GM10266 (cell line): ENCODE measurements around the gene BRF1.

Experiments used
- DNase-seq: peaks from one replicate; pipeline ENCODE4 v3.0.0; 2012; ENCODE audit errors: extremely low spot score
- TF ChIP-seq, protein P1 (sequence below): IDR thresholded peaks from 2 replicates; pipeline ENCODE4 v1.5.1; 2012; ENCODE audit warnings: mild to moderate bottlenecking, low read depth; ENCODE audit not compliant: control insufficient read depth, insufficient read depth; ENCODE audit errors: missing control alignments

The BRF1 gene

DNA sequence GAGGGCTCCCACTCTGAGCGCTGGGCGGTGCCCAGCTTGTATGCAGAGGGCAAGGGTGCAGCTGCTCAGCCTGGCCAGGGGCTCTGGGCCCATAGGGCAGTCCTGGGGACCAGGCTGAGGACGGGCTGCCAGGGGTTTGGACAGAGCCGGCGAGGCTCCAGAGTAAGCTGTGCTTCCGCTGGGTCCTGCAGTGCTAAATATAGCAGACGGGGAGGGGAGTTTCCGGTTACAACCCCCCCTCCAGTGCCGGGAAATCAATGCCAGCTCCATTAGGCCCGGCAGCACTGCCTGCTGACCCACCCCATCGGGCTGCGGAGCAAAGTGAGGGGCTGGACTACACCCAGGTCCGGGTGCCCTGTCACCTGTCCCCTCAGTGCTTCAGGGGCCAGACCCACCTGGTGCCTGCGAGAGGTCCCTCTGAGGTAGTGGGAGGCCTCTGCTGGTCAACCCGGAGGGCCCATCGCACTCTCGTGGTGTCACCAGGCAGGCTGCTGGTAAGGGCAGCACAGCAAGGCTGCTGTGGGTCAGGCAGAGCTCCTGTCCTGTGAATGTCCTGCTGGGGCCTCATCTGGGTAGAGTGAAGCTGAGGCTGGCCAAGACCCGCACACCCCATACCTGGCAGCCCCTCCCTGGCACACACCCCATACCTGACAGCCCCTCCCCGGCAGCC is 129.7 kb downstream of the BRF1 start:
- TF ChIP-seq, protein P1, sequence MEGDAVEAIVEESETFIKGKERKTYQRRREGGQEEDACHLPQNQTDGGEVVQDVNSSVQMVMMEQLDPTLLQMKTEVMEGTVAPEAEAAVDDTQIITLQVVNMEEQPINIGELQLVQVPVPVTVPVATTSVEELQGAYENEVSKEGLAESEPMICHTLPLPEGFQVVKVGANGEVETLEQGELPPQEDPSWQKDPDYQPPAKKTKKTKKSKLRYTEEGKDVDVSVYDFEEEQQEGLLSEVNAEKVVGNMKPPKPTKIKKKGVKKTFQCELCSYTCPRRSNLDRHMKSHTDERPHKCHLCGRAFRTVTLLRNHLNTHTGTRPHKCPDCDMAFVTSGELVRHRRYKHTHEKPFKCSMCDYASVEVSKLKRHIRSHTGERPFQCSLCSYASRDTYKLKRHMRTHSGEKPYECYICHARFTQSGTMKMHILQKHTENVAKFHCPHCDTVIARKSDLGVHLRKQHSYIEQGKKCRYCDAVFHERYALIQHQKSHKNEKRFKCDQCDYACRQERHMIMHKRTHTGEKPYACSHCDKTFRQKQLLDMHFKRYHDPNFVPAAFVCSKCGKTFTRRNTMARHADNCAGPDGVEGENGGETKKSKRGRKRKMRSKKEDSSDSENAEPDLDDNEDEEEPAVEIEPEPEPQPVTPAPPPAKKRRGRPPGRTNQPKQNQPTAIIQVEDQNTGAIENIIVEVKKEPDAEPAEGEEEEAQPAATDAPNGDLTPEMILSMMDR = no peak
- DNase-seq = no peak

DNA sequence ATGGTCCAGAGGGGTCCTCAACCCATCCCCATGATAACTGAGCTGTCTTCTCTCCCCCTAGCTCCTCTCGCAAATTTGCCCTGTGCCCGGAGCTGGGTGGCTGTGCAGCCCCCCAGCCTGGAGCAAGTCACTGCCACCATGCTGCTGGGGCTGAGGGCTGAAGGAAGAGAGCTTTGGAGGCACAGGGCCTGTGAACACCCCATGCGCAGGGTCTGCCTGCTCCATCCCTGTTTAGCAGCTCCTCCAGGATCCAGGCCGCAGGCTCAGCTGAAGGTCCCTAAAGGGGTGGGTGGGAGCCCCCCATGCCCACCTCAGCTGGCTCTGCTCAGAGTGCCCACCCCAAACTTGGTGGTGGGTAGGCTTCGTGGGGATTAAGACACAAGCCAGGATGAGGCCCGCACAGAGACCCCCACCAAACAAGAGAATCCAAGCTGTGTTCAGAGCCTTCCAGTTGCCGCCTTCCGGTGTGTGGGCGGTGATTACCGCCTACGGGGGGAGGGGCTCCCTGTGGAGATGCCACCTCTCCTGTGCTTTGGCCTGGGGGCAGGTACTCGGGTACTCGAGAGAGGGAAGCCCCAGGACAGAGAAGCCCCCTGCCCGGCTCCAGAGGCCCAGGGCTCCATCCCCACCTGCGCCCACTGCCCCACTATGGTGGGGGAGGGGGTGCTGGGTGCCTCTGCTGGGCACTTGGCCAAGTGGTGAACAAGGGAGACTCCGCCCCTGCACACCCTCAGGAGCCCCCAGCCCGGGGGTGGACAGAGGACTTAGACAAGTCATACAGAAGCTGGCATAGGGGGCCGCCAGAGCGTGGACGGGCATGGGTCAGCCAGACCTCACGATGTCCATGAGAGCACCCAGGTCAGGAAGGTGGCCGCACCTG is 130.8 kb downstream of the BRF1 start:
- no peak for DNase-seq
- TF ChIP-seq, protein P1 = no peak

DNA sequence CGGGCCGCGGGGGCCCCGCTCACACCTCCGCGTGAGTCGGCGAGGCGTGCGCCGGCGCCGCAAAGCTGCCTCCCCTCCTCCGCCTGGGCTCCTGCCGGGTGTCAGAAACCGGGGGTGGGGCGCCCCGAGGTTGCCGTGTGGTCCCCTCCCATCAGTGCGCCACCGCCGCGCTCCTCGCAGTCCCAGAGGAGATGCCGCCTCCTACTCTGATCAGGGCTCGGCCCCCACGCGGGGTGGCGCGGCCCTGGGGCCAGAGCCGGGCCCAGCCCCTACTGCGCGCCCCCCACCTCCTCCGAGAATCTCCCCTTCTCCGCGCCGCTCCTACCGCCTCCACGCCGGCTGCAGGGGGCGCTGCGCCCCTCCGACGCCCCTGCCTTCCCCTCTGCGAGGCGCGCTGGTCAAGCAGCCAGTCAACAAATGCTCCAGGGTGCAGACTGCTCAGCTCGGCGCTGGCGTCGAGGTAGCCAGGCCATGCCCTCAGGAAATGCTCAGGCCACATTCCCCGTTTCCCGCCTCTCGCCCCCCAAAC is 131.8 kb downstream of the BRF1 start:
- DNase-seq = peak; percentile 71
- TF ChIP-seq, protein P1 = peak; percentile 41

DNA sequence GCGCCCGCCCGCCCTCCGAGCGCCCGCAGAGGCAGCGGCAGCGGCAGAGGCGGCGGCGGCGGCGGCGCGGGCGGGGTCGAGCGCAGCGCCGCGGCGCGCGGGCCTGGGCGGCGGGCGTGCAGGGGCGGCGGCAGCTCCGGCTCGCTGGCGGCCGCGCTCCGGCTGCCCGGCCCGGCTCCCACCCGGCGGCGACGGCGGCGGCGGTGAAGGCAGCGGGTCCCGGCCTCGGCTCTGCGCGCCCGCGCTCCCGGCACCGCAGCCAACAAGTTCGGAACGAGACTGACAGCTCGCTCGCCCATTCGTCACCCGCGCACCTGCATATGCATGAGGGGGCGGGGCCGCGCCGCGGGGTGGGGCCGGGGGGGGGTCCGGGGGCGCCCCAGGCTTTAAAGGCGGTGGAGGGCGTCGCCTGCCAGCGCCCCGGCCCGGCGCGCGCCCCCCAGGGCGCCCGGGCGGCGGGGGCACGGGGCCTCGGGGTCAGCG is 132.3 kb downstream of the BRF1 start, which contains the start of gene JAG2:
TSS of gene JAG2 (minus strand) at position 281 of the 483 bp plus-strand sequence. CDS start 356 bp downstream, outside the sequence.
- DNase-seq = peak; percentile 75
- TF ChIP-seq, protein P1 = no peak

DNA sequence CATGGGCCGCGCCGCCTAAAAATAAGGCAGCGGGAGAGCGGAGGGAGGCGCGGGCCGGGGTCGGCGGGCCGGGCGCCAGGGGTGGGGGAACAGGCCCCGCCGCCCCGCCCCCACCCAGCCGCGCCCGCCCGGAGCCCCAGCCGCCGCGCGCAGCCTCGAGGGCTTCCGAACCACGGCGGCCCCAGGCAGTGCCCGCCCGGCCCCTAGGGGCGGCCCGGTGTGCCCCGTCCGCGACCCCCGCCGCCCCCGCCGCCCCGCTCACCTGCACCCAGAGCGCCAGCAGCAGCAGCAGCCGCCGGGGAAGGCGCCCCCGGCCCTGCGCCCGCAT is 132.7 kb downstream of the BRF1 start:
- DNase-seq = no peak
- TF ChIP-seq, protein P1 = no peak

DNA sequence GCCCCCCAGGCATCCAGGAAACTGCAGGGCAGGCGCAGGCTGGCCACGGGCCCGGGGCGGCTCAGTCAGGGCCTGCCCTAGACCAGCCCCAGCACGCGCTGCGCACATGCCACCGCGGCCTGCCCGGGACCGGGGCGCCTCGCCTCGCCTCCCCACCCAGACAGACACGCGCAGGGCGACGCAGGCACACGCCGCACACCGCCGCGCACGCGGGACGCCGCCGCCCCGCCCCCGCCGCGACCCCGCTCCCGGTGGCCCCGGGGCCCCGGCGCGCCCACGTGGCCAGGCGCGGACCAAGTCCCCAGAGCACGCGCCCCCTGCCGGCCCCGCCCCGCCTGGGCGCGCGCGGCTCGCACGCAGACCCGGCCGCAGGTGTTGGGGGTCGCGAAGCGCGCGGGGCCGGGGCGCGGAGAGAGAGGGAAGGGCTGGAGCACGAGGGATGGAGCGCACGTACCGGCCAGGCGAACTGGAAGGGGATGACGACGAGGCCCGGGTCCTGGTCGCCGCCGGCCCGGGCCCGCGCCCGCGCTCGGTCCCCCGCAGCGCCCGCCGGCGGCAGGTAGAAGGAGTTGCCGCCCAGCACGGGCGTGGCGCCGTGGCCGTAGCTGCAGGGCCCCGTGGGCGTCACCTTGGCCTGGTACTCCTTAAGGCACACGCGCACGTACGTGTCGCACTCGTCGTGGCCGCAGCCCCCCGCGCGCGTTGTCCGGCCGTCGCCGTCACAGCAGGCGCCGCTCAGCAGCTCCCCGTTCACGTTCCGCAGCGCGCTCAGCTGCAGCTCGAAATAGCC is 133.3 kb downstream of the BRF1 start:
- no peak for DNase-seq
- TF ChIP-seq, protein P1 = peak; percentile 3
